Aorta (tissue), 5 donors: Measurements from ENCODE around the gene UGDH. TPM values are rescaled to one million over a fixed set of nuclear protein-coding genes. Genes with fewer than 3 reads are reported as not detected.
A peak's percentile ranks its signal among the peaks of the same experiment; 100 is the strongest.
"Not testable (repeated sequence)": the region's sequence is repeated elsewhere in the genome, so short reads cannot be mapped to it uniquely, and the experiment has no call there.

ENCODE experiments used
- ATAC-seq: fragments of 200-7000 bp; cut with Tn5 transposase; one replicate; pipeline ENCODE4 v1.9.1; 2022; ENCODE audit warnings: moderate library complexity; ENCODE audit not compliant: low FRiP score
- DNase-seq, 2 donors: peaks; one replicate each; pipeline ENCODE4 v3.0.0-alpha.2; 2020
- H3K27ac ChIP-seq, 2 donors: one replicate each; pipeline ENCODE4 v1.5.1; 2013; ENCODE audit warnings: low read length in 2 of 2, mild to moderate bottlenecking in 2 of 2, moderate library complexity in 2 of 2, control low read depth in 1 of 2, inconsistent platforms in 1 of 2, low read depth in 1 of 2
- H3K27me3 ChIP-seq, 2 donors: one replicate each; pipeline ENCODE4 v1.6.1; 2013; ENCODE audit warnings: control low read depth in 1 of 2, low read length in 1 of 2, mild to moderate bottlenecking in 1 of 2, moderate library complexity in 1 of 2; ENCODE audit not compliant: insufficient read depth in 2 of 2, control insufficient read depth in 1 of 2
- H3K36me3 ChIP-seq, 2 donors: one replicate each; pipeline ENCODE4 v1.6.1; 2013; ENCODE audit warnings: control low read depth in 1 of 2, low read length in 1 of 2, mild to moderate bottlenecking in 1 of 2; ENCODE audit not compliant: insufficient read depth in 2 of 2, control insufficient read depth in 1 of 2
- H3K4me1 ChIP-seq, 2 donors: one replicate each; pipeline ENCODE4 v1.6.1; 2013; ENCODE audit warnings: low read length in 2 of 2, control low read depth in 1 of 2, mild to moderate bottlenecking in 1 of 2, moderate library complexity in 1 of 2; ENCODE audit not compliant: insufficient read depth in 2 of 2, control insufficient read depth in 1 of 2
- H3K4me3 ChIP-seq, 2 donors: one replicate each; pipeline ENCODE4 v1.5.1; 2013; ENCODE audit warnings: low read length in 2 of 2, control low read depth in 1 of 2, mild to moderate bottlenecking in 1 of 2
- H3K9me3 ChIP-seq: one replicate; pipeline ENCODE4 v1.6.1; 2013; ENCODE audit warnings: mild to moderate bottlenecking, low read length; ENCODE audit not compliant: control insufficient read depth
- WGBS, 2 donors: extraction: QIAGEN DNeasy Blood & Tissue Kit; methylation state at CpG; one replicate each; pipeline ENCODE4 v1.1.7; 2013; 5-methylcytosine and 5-hydroxymethylcytosine counted together
- intact Hi-C, 2 donors: fragments of 100-400 bp; cut with DNase I; formaldehyde crosslinking; loops; one replicate each; pipeline versions ENCODE4 v1.14.2 to v1.15.0; 2022
- polyA plus RNA-seq, 2 donors: library from polyadenylated mRNA; stranded (reverse); fragments of 200-250 nt; gene quantifications; one replicate each; pipeline ENCODE4 v1.2.3, GENCODE V29; 2013
- total RNA-seq, 2 donors: library from RNA; stranded (reverse); fragmentation: NEBNext Ultra II Directional; extraction: Animal tissue kit (Norgen Biotek cat#: 25700); gene quantifications; one replicate each; pipeline ENCODE4 v1.2.1, GENCODE V29; 2021
- donor health status: healthy with polysubstance abuse.
- donor health status: Bipolar disorder and iron deficiency.
- donor health status: DM: no; HTN: no; CAD: no.
- donor health status: DM: no; HTN: no; CAD: no.
- donor health status: DM: yes; HTN: yes; CAD: no.

The UGDH gene
- total and polyA plus RNA-seq, 4 donors = 16.8 to 116 (median 54.2) TPM

DNA sequence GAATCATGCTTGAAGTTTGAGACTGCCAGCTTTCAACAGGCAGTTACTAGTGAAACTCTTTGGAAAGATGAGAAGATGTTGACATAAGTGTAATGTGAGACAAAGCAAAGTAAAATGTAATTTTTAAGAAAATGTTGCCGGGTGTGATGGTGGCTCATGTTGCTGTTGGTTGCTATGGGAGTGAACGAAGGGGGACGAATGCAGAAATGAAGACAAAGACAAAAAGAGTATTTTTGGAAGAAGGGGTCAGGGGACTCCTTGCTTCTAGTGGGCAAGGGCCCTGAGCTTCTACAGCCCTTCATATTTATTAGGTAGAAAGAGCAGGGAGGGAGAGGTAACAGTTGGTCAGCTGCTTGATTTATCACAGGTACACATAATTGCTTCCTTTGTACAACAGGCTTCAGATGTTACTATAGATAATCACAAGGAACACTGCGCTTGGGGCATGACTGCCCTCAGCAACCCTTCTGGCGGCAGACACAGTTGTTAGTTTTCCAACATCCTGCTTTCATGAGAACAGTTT, 11.9 kb upstream of the UGDH start:
- WGBS, 2 donors = 81 to 90% methylated on average over 5 of the region's 5 CpGs
- Histone ChIP-seq H3K4me3 (no peak overlapping the region), H3K4me1 (peaks cover 0 to 3% of the 10 kb centered on the region in 2 donors), H3K27me3 (no peaks in the 10 kb centered on the region), H3K36me3 (peaks cover 0 to 4% of the 10 kb centered on the region in 2 donors), H3K9me3 (no peaks in the 10 kb centered on the region), H3K27ac (no peak overlapping the region)
- intact Hi-C loops = no loop called here
- DNase-seq (no peak), ATAC-seq (no peak)

DNA sequence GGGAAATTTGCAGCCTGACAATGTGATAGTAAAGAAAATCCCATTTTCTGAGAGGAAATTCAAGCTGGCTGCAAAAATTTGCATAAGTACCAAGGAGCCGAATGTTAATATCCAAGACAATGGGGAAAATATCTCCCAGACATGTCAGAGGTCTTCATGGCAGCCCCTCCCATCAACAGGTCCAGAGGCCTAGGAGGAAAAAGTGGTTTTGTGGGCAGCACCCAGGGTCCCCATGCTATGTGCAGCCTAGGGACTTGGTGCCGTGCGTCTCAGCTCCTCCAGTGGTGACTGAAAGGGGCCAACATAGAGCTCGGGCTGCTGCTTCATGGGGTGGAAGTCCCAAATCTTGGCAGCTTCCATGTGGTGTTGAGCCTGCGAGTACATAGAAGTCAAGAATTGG, 6.3 kb upstream of the UGDH start:
- Histone ChIP-seq H3K27ac (no peak overlapping the region), H3K4me1 (no peaks in the 10 kb centered on the region), H3K36me3 (no peaks in the 10 kb centered on the region), H3K4me3 (no peak overlapping the region), H3K9me3 (no peaks in the 10 kb centered on the region), H3K27me3 (no peaks in the 10 kb centered on the region)
- ATAC-seq = no peak
- no peak for DNase-seq
- intact Hi-C loops = no loop called here
- 97% methylated on average over 5 of the region's 5 CpGs for WGBS, 2 donors

GRCh38 chr4:39532237-39532636, 5.0 kb upstream of the UGDH start:
- H3K9me3 ChIP-seq, H3K4me1 ChIP-seq, H3K27me3 ChIP-seq, H3K27ac ChIP-seq, ATAC-seq, H3K4me3 ChIP-seq, intact Hi-C loops, DNase-seq, H3K36me3 ChIP-seq: not testable (repeated sequence)
- WGBS, 2 donors = 85 to 88% methylated on average over 3 of the region's 3 CpGs

GRCh38 chr4:39530682-39531081, 3.4 kb upstream of the UGDH start:
- Histone ChIP-seq H3K36me3 (no peaks in the 10 kb centered on the region), H3K27ac (no peak overlapping the region), H3K4me3 (no peak overlapping the region), H3K9me3 (no peaks in the 10 kb centered on the region), H3K27me3 (no peaks in the 10 kb centered on the region), H3K4me1 (no peaks in the 10 kb centered on the region)
- DNase-seq = no peak
- WGBS, 2 donors = 98% methylated on average over 3 of the region's 3 CpGs
- intact Hi-C loops = no loop called here
- ATAC-seq = no peak

- Histone ChIP-seq H3K9me3 (no peaks in the 10 kb centered on the region), H3K36me3 (no peaks in the 10 kb centered on the region), H3K4me3 (no peak overlapping the region), H3K4me1 (no peaks in the 10 kb centered on the region), H3K27ac (no peak overlapping the region), H3K27me3 (no peaks in the 10 kb centered on the region)
- intact Hi-C loops = loop anchor here in 1 of 2 donors (5.0 kb wide), 2 partner anchors 57 to 93 kb away; no protein-coding TSS in a partner anchor
- DNase-seq (no peak), ATAC-seq (no peak)
- WGBS, 2 donors = 69 to 77% methylated on average over 2 of the region's 2 CpGs
Observed at GRCh38 chr4:39529534-39529933, 2.3 kb upstream of the UGDH start.

DNA sequence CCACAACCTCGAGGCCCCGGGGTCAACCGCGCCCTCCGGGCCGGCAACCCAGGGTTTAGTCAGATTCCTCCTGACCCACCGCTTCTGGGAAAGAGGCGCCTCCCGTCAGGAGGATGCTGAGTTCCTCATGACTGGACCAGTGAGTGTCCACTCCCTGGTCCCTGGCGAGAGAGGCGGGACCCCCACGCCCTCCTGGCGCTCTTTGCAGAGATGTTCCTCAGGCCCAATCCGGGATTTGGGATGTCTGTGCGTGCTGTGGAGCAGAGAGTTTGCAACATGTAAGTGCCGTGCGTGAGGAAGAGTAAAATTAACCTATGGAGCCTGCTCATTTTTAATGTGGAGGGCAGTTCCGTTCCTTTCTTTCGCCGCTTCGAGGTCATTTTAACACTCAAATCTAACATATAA, 824 bp upstream of the UGDH start:
- intact Hi-C loops = loop anchor here in 1 of 2 donors (5.0 kb wide), 2 partner anchors 56 to 94 kb away; no protein-coding TSS in a partner anchor
- Histone ChIP-seq H3K27ac (peak overlapping the region in 1 of 2 donors; percentile 79), H3K4me3 (peak overlapping the region; percentile 54 to 92), H3K9me3 (no peaks in the 10 kb centered on the region), H3K27me3 (no peaks in the 10 kb centered on the region), H3K4me1 (no peaks in the 10 kb centered on the region), H3K36me3 (no peaks in the 10 kb centered on the region)
- ATAC-seq = no peak
- WGBS, 2 donors = 0 to 1% methylated on average over 21 of the region's 21 CpGs
- DNase-seq = peak; percentile 93 to 96

DNA sequence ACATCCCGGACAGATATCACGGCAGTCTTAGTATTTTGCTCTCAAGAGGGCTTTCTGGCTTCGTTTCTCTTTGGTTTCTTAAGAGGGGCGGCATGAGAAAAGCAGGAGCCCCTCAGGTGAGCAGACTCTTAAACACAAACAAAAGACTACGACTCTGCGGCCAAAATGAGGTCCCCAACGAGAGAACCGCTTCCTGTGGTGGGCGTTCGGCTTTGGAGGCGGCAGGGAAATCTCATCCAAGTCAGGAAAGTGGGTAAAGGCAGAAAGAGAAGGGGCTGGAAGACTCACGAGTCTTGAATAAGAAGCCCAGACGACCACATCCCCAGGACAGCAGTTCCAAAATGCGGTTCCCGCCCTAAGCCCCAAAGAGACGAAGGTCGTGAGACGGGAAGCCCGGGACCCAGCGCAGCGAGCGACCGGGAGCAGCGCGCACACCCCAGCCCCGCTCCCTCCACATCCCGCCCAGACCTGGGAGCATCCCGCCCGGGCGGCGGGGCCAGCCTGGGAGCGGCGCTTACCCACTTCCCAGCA, 409 bp downstream of the UGDH start:
- intact Hi-C loops = loop anchor here (1.0 to 5.0 kb wide), 4 partner anchors 55 to 112 kb away; partner anchors contain the start of gene SMIM14 (in 1 of the 2)
- ATAC-seq = no peak
- 0 to 1% methylated on average over 33 of the region's 33 CpGs for WGBS, 2 donors

DNA sequence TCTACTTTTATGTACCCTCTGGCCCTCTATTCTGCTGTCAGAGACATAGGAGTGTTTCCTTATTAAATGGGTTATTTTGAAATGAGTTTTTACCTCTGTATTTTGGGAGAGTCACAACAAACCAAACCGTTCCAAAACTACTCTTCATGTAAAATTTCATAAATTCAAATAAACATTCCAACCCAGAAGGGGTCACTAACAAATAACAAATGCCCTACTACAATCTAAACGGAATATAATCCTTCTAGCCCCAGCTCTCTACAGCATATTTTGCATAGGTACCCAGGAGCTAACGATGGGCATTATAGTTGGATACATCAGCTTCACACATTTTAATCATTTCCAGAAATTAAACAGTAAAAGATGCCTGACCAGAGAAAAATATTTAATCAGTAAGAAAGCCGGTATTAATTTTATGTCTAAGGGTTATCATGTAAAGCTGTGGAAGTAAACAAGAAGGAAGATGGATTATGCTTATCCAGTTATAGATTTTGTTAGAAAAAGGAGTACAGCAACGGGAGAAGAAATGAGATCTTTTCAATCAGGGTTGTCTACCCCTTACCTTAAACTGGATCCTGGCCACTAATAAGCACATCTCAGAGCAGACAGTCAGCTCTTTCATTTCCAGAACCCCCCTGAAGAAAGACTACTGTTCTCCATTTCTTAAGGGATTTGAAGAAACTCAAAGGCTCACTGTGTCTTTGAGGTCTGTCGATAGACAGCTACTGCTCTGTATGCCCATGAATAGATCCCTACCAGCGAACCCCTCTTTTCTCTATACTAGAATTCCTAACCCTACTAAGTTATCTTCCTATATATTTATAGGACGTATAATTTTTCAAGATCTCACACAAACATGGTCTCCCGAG, 1.2 kb downstream of the UGDH start:
- 2 to 5% methylated on average over 9 of the region's 9 CpGs for WGBS, 2 donors
- no peaks in the 10 kb centered on the region for H3K9me3 ChIP-seq

More for the DNA sequence above, 409 bp downstream of the UGDH start:
- peak overlapping the region; percentile 56 to 92 for H3K4me3 ChIP-seq
- H3K27me3 ChIP-seq = no peaks in the 10 kb centered on the region
- no peaks in the 10 kb centered on the region for H3K4me1 ChIP-seq
- no peaks in the 10 kb centered on the region for H3K9me3 ChIP-seq
- H3K27ac ChIP-seq = peak overlapping the region; percentile 87 to 91
- H3K36me3 ChIP-seq = no peaks in the 10 kb centered on the region
- DNase-seq = no peak

More for the DNA sequence above, 1.2 kb downstream of the UGDH start:
- Histone ChIP-seq H3K27me3 (no peaks in the 10 kb centered on the region), H3K36me3 (no peaks in the 10 kb centered on the region), H3K27ac (peak overlapping the region in 1 of 2 donors; percentile 87), H3K4me1 (no peaks in the 10 kb centered on the region), H3K4me3 (peak overlapping the region; percentile 56 to 92)
- ATAC-seq (no peak), DNase-seq (no peak)
- intact Hi-C loops = loop anchor here (2.0 to 5.0 kb wide), 3 partner anchors 54 to 113 kb away; partner anchors contain the start of gene SMIM14 (in 1 of the 2)
